ENCODE measurements around the gene BAIAP2L1.

The BAIAP2L1 gene

DNA sequence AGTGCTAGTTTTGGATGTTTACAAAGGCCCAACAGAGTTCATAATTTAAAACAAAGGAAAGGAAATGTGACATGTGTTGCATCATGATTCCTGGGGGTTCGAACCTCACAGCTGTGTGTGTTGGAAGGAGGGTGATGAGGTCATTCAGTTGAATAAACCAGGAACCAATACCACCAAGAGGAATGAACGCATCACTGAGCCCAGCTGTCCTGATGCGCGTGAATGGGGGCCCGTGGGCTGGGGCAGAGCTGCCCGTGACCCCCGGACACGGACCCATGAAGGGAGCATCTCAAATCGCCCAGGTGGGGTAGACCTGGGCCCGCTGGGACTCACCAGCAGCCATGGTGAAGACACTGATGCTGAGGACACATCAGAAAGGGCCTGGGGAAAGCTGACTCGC, 86.4 kb downstream of the BAIAP2L1 start:
- Histone ChIP-seq H3K4me1 (ENCODE audit: control insufficient read depth in 2 of 2, insufficient read depth in 2 of 2, low read length in 2 of 2) (no peaks in the 10 kb centered on the region), H3K27me3 (ENCODE audit: control insufficient read depth in 2 of 2, insufficient read depth in 2 of 2, low read length in 2 of 2) (no peaks in the 10 kb centered on the region), H3K9me3 (ENCODE audit: control insufficient read depth in 2 of 2, low read length in 2 of 2) (no peaks in the 10 kb centered on the region), H3K4me3 (ENCODE audit: low read length in 2 of 2) (no peak overlapping the region), H3K27ac (ENCODE audit: low read depth in 2 of 2, low read length in 2 of 2) (no peak overlapping the region), H3K9ac (ENCODE audit: low read depth in 1 of 2, low read length in 2 of 2) (no peak overlapping the region), H3K36me3 (ENCODE audit: control insufficient read depth in 2 of 2, insufficient read depth in 2 of 2, low read length in 2 of 2) (peaks cover 21 to 41% of the 10 kb centered on the region in 2 donors)

DNA sequence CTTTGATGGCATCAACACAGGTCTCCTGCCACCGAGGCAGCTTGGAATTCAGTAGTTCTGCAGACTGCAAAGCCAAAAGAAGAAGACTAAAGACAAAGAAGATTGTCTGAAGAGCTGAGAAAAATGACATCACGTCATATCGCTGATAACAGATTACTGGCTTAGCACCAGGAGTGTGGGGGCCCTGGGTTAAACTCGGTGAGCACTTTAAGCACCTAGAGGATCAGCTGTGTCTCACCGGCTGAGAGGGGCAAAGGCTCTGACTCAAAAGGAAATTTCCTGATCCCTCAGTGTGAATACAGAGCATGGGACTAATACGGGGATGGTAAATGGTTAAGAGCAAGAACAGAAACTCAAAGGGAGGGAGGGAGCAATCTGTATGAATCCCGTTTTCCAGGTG, 88.7 kb downstream of the BAIAP2L1 start:
- Histone ChIP-seq H3K4me1 (ENCODE audit: control insufficient read depth in 2 of 2, insufficient read depth in 2 of 2, low read length in 2 of 2) (no peaks in the 10 kb centered on the region), H3K9me3 (ENCODE audit: control insufficient read depth in 2 of 2, low read length in 2 of 2) (no peaks in the 10 kb centered on the region), H3K36me3 (ENCODE audit: control insufficient read depth in 2 of 2, insufficient read depth in 2 of 2, low read length in 2 of 2) (peaks cover 30 to 46% of the 10 kb centered on the region in 2 donors), H3K9ac (ENCODE audit: low read depth in 1 of 2, low read length in 2 of 2) (no peak overlapping the region), H3K27me3 (ENCODE audit: control insufficient read depth in 2 of 2, insufficient read depth in 2 of 2, low read length in 2 of 2) (no peaks in the 10 kb centered on the region), H3K27ac (ENCODE audit: low read depth in 2 of 2, low read length in 2 of 2) (no peak overlapping the region), H3K4me3 (ENCODE audit: low read length in 2 of 2) (no peak overlapping the region)

DNA sequence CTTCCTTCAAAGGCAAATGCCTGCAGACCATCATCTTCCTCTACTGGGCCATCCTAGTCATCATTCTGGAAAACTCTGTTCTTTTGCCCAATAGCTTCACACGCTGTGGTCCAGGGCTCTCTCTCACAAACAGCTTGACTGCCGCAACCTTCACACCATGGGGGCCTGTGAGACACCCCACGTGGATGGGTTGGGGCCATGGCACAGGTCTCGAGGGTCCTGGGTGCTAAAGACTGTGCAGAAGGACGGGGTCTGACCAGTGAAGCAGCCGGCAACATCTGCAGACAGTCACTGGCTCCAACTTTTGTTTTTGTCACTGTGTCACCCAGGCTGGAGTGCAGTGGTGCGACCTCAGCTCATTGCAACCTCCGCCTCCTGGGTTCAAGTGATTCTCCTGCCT, 91.3 kb downstream of the BAIAP2L1 start:
- H3K27ac ChIP-seq (ENCODE audit: low read depth in 2 of 2, low read length in 2 of 2) = no peak overlapping the region
- H3K9ac ChIP-seq (ENCODE audit: low read depth in 1 of 2, low read length in 2 of 2) = no peak overlapping the region
- H3K4me1 ChIP-seq (ENCODE audit: control insufficient read depth in 2 of 2, insufficient read depth in 2 of 2, low read length in 2 of 2) = no peaks in the 10 kb centered on the region
- peaks cover 32 to 44% of the 10 kb centered on the region in 2 donors for H3K36me3 ChIP-seq (ENCODE audit: control insufficient read depth in 2 of 2, insufficient read depth in 2 of 2, low read length in 2 of 2)
- no peaks in the 10 kb centered on the region for H3K9me3 ChIP-seq (ENCODE audit: control insufficient read depth in 2 of 2, low read length in 2 of 2)
- H3K4me3 ChIP-seq (ENCODE audit: low read length in 2 of 2) = no peak overlapping the region
- no peaks in the 10 kb centered on the region for H3K27me3 ChIP-seq (ENCODE audit: control insufficient read depth in 2 of 2, insufficient read depth in 2 of 2, low read length in 2 of 2)

DNA sequence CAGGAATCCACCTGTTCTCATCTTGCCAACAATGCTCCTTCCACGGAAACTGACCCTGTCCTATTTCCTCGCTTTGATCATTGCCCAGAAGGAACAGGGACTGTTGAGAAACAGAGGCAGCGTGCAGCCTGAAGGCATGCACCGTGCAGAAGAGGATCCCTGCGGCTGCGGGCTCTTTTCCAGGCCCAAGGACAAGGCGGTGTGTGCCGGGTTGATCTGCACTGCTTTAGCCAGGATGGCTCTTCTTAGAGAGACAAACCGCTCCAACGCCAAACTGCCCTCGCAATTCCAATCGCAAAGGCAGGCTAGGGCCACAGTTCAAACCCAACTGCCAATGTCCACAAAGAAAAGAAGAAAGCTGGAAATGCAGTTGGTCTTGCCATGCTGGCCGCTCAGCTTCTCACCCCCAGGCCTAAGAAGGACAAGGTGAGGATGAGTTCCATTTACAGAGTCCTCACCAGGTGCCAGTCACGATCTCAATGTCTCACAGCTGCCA, 92.9 kb downstream of the BAIAP2L1 start:
- Histone ChIP-seq H3K27ac (ENCODE audit: low read depth in 2 of 2, low read length in 2 of 2) (no peak overlapping the region), H3K4me1 (ENCODE audit: control insufficient read depth in 2 of 2, insufficient read depth in 2 of 2, low read length in 2 of 2) (no peaks in the 10 kb centered on the region), H3K9me3 (ENCODE audit: control insufficient read depth in 2 of 2, low read length in 2 of 2) (no peaks in the 10 kb centered on the region), H3K27me3 (ENCODE audit: control insufficient read depth in 2 of 2, insufficient read depth in 2 of 2, low read length in 2 of 2) (no peaks in the 10 kb centered on the region), H3K9ac (ENCODE audit: low read depth in 1 of 2, low read length in 2 of 2) (no peak overlapping the region), H3K4me3 (ENCODE audit: low read length in 2 of 2) (no peak overlapping the region), H3K36me3 (ENCODE audit: control insufficient read depth in 2 of 2, insufficient read depth in 2 of 2, low read length in 2 of 2) (peaks cover 38 to 46% of the 10 kb centered on the region in 2 donors)

DNA sequence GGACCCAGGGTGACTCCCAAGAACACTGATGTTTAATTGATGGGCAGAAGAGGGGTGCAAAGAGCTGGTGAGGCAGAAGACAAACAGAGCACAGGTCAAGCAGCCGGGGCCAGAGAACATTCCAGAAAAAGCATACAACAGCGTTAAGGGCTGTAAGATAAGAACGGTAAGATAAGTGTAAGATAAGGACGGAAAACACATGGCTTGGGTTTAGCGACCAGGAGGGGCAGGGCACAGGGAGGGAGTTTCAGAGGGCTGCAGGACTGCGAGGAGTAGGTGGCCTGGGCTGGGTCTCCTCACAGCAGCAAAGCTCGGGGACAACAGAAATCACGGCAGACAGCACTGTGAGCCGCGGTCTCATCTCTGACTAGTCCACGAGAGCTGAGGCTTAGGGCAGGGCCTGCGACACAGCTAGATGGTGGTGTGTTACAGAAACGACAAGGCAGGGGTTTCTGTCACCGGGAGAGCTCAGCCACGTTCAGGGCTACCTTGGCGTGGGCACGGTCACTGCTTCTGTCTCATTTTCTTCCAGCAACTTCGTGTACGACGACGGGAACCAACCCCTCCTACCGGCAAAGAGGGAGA, 94.8 kb downstream of the BAIAP2L1 start:
- Histone ChIP-seq H3K27me3 (ENCODE audit: control insufficient read depth in 2 of 2, insufficient read depth in 2 of 2, low read length in 2 of 2) (no peaks in the 10 kb centered on the region), H3K4me3 (ENCODE audit: low read length in 2 of 2) (no peak overlapping the region), H3K36me3 (ENCODE audit: control insufficient read depth in 2 of 2, insufficient read depth in 2 of 2, low read length in 2 of 2) (peaks cover 39 to 47% of the 10 kb centered on the region in 2 donors), H3K27ac (ENCODE audit: low read depth in 2 of 2, low read length in 2 of 2) (no peak overlapping the region), H3K4me1 (ENCODE audit: control insufficient read depth in 2 of 2, insufficient read depth in 2 of 2, low read length in 2 of 2) (no peaks in the 10 kb centered on the region), H3K9me3 (ENCODE audit: control insufficient read depth in 2 of 2, low read length in 2 of 2) (no peaks in the 10 kb centered on the region), H3K9ac (ENCODE audit: low read depth in 1 of 2, low read length in 2 of 2) (no peak overlapping the region)

DNA sequence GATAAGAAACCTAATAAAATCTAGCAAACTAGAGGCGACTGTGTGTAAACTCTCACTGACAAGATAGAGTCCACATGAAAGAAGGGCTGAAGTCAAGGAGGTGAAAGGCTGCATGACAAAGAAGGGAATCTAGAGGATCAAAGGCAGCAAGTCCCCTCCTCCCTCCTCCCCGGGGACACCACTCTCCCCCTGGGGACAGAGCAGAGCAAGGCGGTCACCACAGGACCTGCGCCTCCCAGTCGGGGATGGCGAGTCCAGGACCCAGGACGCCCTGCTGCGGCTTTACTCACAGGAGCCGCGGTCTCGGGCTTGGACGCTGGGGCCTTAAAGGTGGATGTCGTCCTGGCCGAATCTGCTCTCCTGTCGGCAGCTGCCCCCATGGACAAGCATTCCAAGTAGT, 97.0 kb downstream of the BAIAP2L1 start:
- Histone ChIP-seq H3K4me1 (ENCODE audit: control insufficient read depth in 2 of 2, insufficient read depth in 2 of 2, low read length in 2 of 2) (no peaks in the 10 kb centered on the region), H3K27ac (ENCODE audit: low read depth in 2 of 2, low read length in 2 of 2) (no peak overlapping the region), H3K9me3 (ENCODE audit: control insufficient read depth in 2 of 2, low read length in 2 of 2) (no peaks in the 10 kb centered on the region), H3K36me3 (ENCODE audit: control insufficient read depth in 2 of 2, insufficient read depth in 2 of 2, low read length in 2 of 2) (peaks cover 41 to 48% of the 10 kb centered on the region in 2 donors), H3K9ac (ENCODE audit: low read depth in 1 of 2, low read length in 2 of 2) (no peak overlapping the region), H3K4me3 (ENCODE audit: low read length in 2 of 2) (no peak overlapping the region), H3K27me3 (ENCODE audit: control insufficient read depth in 2 of 2, insufficient read depth in 2 of 2, low read length in 2 of 2) (no peaks in the 10 kb centered on the region)

DNA sequence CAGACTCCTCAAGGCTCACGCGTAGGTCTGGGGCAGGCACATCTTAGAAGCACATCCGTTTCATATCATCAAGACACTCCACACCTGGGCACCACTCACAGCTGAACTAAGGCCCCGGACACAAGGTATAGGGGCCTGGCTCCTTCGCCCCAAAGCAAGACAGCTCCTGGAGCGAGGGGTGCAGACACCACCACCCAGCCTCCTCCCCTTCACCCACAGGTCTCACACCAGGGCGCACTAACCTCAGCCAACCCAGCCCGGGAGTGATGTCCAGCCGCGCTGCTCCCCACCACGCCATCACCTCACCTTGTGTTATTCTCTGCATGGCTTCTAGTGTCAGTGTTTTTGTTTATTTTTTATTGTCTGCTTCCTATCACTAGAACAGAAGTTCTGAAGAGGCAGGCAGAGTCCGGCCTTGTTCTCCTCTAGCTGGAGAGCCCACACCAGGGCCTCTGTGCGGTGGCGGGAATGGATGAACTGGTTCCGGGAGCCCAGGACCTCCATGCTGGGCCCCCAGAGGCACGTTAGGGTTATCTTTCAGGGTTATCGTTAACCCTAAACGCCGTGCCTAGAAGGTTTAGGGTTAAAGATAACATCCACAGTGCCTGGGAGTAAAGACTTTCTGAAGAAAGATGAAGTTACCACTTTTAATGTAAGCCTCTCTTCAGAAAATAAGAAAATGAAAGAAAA, 97.6 kb downstream of the BAIAP2L1 start:
- peaks cover 41 to 47% of the 10 kb centered on the region in 2 donors for H3K36me3 ChIP-seq (ENCODE audit: control insufficient read depth in 2 of 2, insufficient read depth in 2 of 2, low read length in 2 of 2)
- no peak overlapping the region for H3K4me3 ChIP-seq (ENCODE audit: low read length in 2 of 2)
- H3K9ac ChIP-seq (ENCODE audit: low read depth in 1 of 2, low read length in 2 of 2) = no peak overlapping the region
- no peaks in the 10 kb centered on the region for H3K9me3 ChIP-seq (ENCODE audit: control insufficient read depth in 2 of 2, low read length in 2 of 2)
- no peaks in the 10 kb centered on the region for H3K27me3 ChIP-seq (ENCODE audit: control insufficient read depth in 2 of 2, insufficient read depth in 2 of 2, low read length in 2 of 2)
- no peak overlapping the region for H3K27ac ChIP-seq (ENCODE audit: low read depth in 2 of 2, low read length in 2 of 2)
- no peaks in the 10 kb centered on the region for H3K4me1 ChIP-seq (ENCODE audit: control insufficient read depth in 2 of 2, insufficient read depth in 2 of 2, low read length in 2 of 2)

DNA sequence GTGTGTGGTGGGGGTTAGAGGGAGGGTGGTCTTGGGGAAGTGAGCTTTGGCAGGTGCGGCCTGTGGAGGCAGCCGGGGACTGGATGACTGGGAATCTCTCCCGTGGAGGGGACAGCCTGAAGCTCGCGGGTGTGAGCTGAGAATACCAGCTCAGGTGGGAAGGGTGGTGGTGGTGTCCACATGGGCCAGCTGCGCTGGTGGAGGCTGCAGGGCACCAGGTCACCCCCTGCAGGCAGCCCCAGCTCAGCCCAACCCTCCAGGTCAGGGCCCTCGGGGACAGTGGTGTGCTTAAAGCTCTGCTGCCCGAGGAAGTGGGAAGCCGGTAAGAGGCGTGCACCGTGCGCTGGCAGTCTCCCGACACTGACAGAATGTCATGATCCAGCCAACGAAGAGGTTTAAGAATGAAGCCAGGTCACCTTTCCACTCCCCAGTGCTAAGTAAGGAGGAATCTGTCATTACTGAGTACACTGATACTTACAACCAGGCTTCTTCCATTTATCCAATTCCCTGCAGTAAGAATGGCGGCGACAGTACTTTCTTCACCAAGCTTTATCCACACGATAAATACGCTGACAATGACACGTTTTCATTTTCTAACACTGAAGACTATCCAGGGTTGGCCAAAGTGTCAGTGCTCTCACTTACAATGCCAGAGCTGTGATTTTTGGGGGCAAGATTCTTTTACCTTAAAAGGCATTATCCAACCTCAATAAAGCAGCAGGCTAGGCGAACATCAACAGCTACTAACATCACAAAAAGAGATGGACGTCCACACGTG, 99.0 kb downstream of the BAIAP2L1 start:
- Histone ChIP-seq H3K9ac (ENCODE audit: low read depth in 1 of 2, low read length in 2 of 2) (no peak overlapping the region), H3K9me3 (ENCODE audit: control insufficient read depth in 2 of 2, low read length in 2 of 2) (no peaks in the 10 kb centered on the region), H3K4me3 (ENCODE audit: low read length in 2 of 2) (no peak overlapping the region)

DNA sequence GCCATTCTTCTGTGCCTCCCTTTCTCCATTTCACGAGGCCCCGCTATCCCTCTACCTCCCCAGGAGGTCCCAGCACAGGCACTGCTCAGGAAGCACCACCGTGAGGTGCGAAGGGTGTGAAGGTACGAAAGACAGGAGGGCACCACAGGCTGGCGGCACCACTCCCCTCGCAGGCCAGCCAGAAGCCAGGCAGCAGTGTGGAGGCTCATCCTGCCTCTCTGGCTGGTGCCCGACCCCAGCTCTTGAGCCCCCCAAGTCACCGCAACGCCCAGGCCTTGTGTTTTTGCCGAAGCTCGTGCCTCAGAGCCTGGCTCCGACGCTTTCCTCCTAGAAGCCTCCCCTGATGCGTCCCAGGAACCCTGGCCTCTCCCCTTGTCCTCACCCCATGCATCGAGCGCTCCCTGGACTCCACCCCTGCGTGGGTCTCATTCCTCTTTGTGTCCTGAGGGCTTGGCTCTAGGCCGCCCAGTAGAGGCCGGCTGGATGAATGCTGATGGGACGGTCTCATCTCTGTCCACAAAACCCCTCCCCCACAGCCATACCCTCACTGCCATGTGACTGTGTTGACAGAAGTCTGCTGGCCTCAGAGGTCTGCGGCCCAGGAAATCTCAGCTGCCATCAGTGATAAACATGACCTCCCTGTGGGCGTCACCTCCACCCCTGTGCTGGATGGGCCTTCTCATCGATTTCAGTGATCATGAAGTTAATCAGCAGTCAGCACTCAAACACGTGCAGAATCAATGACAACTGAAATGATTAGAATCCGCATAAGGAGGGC, 100.1 kb downstream of the BAIAP2L1 start:
- Histone ChIP-seq H3K27me3 (ENCODE audit: control insufficient read depth in 2 of 2, insufficient read depth in 2 of 2, low read length in 2 of 2) (no peaks in the 10 kb centered on the region), H3K9ac (ENCODE audit: low read depth in 1 of 2, low read length in 2 of 2) (no peak overlapping the region), H3K27ac (ENCODE audit: low read depth in 2 of 2, low read length in 2 of 2) (no peak overlapping the region), H3K36me3 (ENCODE audit: control insufficient read depth in 2 of 2, insufficient read depth in 2 of 2, low read length in 2 of 2) (peaks cover 30 to 37% of the 10 kb centered on the region in 2 donors), H3K9me3 (ENCODE audit: control insufficient read depth in 2 of 2, low read length in 2 of 2) (no peaks in the 10 kb centered on the region), H3K4me3 (ENCODE audit: low read length in 2 of 2) (no peak overlapping the region), H3K4me1 (ENCODE audit: control insufficient read depth in 2 of 2, insufficient read depth in 2 of 2, low read length in 2 of 2) (no peaks in the 10 kb centered on the region)

More for the DNA sequence above, 99.0 kb downstream of the BAIAP2L1 start:
- Histone ChIP-seq H3K27ac (ENCODE audit: low read depth in 2 of 2, low read length in 2 of 2) (no peak overlapping the region), H3K4me1 (ENCODE audit: control insufficient read depth in 2 of 2, insufficient read depth in 2 of 2, low read length in 2 of 2) (no peaks in the 10 kb centered on the region), H3K27me3 (ENCODE audit: control insufficient read depth in 2 of 2, insufficient read depth in 2 of 2, low read length in 2 of 2) (no peaks in the 10 kb centered on the region), H3K36me3 (ENCODE audit: control insufficient read depth in 2 of 2, insufficient read depth in 2 of 2, low read length in 2 of 2) (peaks cover 30 to 37% of the 10 kb centered on the region in 2 donors)

Measured in mucosa of rectum (tissue), 2 donors.